Measurements from ENCODE around the gene CACNA1C. TPM values are rescaled to one million over a fixed set of nuclear protein-coding genes. Genes with fewer than 3 reads are reported as not detected.

Gene CACNA1C
- total RNA-seq, 1 experiment from 2014 or later: 1.1 TPM

GRCh38 chr12:2138871-2139308 is 86.1 kb downstream of the CACNA1C start:
- H3K27ac Mint-ChIP-seq: peak overlapping the region in 1 of 3 experiments; percentile 42; a peak in 2 of 7 replicates
- H3K4me3 Mint-ChIP-seq: no peak overlapping the region

More at GRCh38 chr12:2138871-2139308, 86.1 kb downstream of the CACNA1C start:
- H3K4ac ChIP-seq (ENCODE audit: low read depth, low read length): no peak overlapping the region
- TF ChIP-seq CTCF (conservative IDR thresholded peaks at IDR 0.05): no peak
- H3K4me2 ChIP-seq (ENCODE audit: insufficient read depth, insufficient read length, low read length): no peak overlapping the region
- no peak overlapping the region for H2BK12ac ChIP-seq (ENCODE audit: insufficient read length, low read depth, low read length)
- no peak overlapping the region for H2BK15ac ChIP-seq (ENCODE audit: low read depth, low read length)
- H2BK120ac ChIP-seq (ENCODE audit: low read depth, low read length, poor library complexity, severe bottlenecking): no peak overlapping the region
- H3K27me3 Mint-ChIP-seq (ENCODE audit: low read depth): no peaks in the 10 kb centered on the region; the same call in none of the 2 replicates
- no peak overlapping the region for H3K14ac ChIP-seq (ENCODE audit: insufficient read depth, low read length)
- H3T11ph ChIP-seq (ENCODE audit: low read length): no peak overlapping the region
- H3K79me1 ChIP-seq (ENCODE audit: insufficient read depth, low read depth, low read length, poor library complexity, severe bottlenecking): no peaks in the 10 kb centered on the region
- H4K8ac ChIP-seq (replicated peaks; ENCODE audit: insufficient read length, low read depth, low read length): no peak overlapping the region
- no peak overlapping the region for H4K5ac ChIP-seq (ENCODE audit: insufficient read length, low read depth, low read length)
- no peaks in the 10 kb centered on the region for H3K9me3 ChIP-seq (ENCODE audit: control insufficient read depth, low read depth, low read length)
- no peak overlapping the region for H3K56ac ChIP-seq (ENCODE audit: insufficient read length, low read depth, low read length)
- no peaks in the 10 kb centered on the region for H3K27me3 ChIP-seq (ENCODE audit: insufficient read depth, low read length)
- H2AK5ac ChIP-seq (ENCODE audit: insufficient read length, low read length): no peak overlapping the region
- no peaks in the 10 kb centered on the region for H3K23me2 ChIP-seq (ENCODE audit: insufficient read length, low read depth, low read length, poor library complexity, severe bottlenecking)
- peaks cover 1 to 14% (median 3%) of the 10 kb centered on the region in 3 experiments; a peak in 4 of 7 replicates for H3K36me3 Mint-ChIP-seq (ENCODE audit: insufficient read depth in 1 of 3, low read depth in 3 of 3)
- no peak overlapping the region for H2AFZ ChIP-seq (ENCODE audit: low read length)
- peaks cover 6 to 9% of the 10 kb centered on the region in 2 experiments for H3K4me1 Mint-ChIP-seq
- no peaks in the 10 kb centered on the region for H3K79me2 ChIP-seq (ENCODE audit: insufficient read depth, low read length)
- no peak overlapping the region for H3K23ac ChIP-seq (ENCODE audit: insufficient read length, low read depth, low read length)
- no peak overlapping the region for H3K9ac ChIP-seq (ENCODE audit: extremely low read depth, insufficient read length, low read length)
- H2BK5ac ChIP-seq (ENCODE audit: insufficient read length, low read length): no peak overlapping the region
- H3K4me1 ChIP-seq (ENCODE audit: insufficient read depth, low read length): peaks cover 2% of the 10 kb centered on the region; the same call in 1 of the 2 replicates
- no CpG with 5 or more reads among the region's 6 CpGs for WGBS (ENCODE audit: extremely low coverage, insufficient read length, low lambda C conversion rate)
- no peak overlapping the region for H3K27ac ChIP-seq (ENCODE audit: insufficient read length, low read depth, low read length)
- no peak overlapping the region for H2BK20ac ChIP-seq (ENCODE audit: low read depth, low read length, poor library complexity, severe bottlenecking)
- no peak overlapping the region for H3K18ac ChIP-seq (ENCODE audit: insufficient read length, low read depth, low read length)
- no peak overlapping the region for H4K91ac ChIP-seq (ENCODE audit: insufficient read length, low read depth, low read length)
- peaks cover 1 to 3% of the 10 kb centered on the region in 2 experiments; a peak in 2 of 5 replicates for H3K9me3 Mint-ChIP-seq
- H4K20me1 ChIP-seq (ENCODE audit: control insufficient read depth, insufficient read depth, insufficient read length): no peaks in the 10 kb centered on the region
- DNase-seq: no peak

All from H9 (cell line).